Liver (tissue), 9 donors: ENCODE data around the gene DPPA5. TPM values are rescaled to one million over a fixed set of nuclear protein-coding genes. Genes with fewer than 3 reads are reported as not detected.

Experiments used
- DNase-seq: peaks from one replicate; pipeline ENCODE4 v3.0.0-alpha.2; 2017; ENCODE audit warnings: low spot score
- H3K27ac ChIP-seq, 2 donors: one replicate each; pipeline ENCODE4 v1.7.0; 2013; ENCODE audit warnings: inconsistent platforms in 2 of 2, low read length in 2 of 2, control low read depth in 1 of 2, low read depth in 1 of 2, mild to moderate bottlenecking in 1 of 2
- H3K27me3 ChIP-seq, 4 donors: one replicate each; pipeline versions ENCODE4 v1.6.1 to v1.7.0; 2013; ENCODE audit warnings: low read length in 3 of 4, inconsistent platforms in 1 of 4, mild to moderate bottlenecking in 1 of 4, moderate library complexity in 1 of 4; ENCODE audit not compliant: control insufficient read depth in 4 of 4, insufficient read depth in 4 of 4
- H3K36me3 ChIP-seq, 4 donors: one replicate each; pipeline versions ENCODE4 v1.6.1 to v1.7.0; 2013; ENCODE audit warnings: low read length in 3 of 4, mild to moderate bottlenecking in 3 of 4, low read depth in 1 of 4, moderate library complexity in 1 of 4; ENCODE audit not compliant: control insufficient read depth in 4 of 4, insufficient read depth in 3 of 4
- H3K4me1 ChIP-seq, 4 donors: one replicate each; pipeline versions ENCODE4 v1.6.1 to v1.7.0; 2013; ENCODE audit warnings: low read length in 3 of 4, mild to moderate bottlenecking in 3 of 4, moderate library complexity in 1 of 4; ENCODE audit not compliant: control insufficient read depth in 4 of 4, insufficient read depth in 4 of 4
- H3K4me3 ChIP-seq, 3 donors: one replicate each; pipeline versions ENCODE4 v1.6.1 to v1.7.0; 2013; ENCODE audit warnings: low read length in 3 of 3, control low read depth in 1 of 3, low read depth in 1 of 3, mild to moderate bottlenecking in 1 of 3
- H3K9ac ChIP-seq, 2 donors: one replicate each; pipeline ENCODE4 v1.7.0; 2013; ENCODE audit warnings: low read length in 2 of 2, mild to moderate bottlenecking in 2 of 2, moderate library complexity in 2 of 2, control low read depth in 1 of 2, low read depth in 1 of 2
- H3K9me3 ChIP-seq, 4 donors: one replicate each; pipeline versions ENCODE4 v1.6.1 to v1.7.0; 2013; ENCODE audit warnings: low read length in 3 of 4; ENCODE audit not compliant: control insufficient read depth in 4 of 4
- ATF3 ChIP-seq: IDR thresholded peaks from 2 replicates; pipeline ENCODE4 v1.6.1; 2016; ENCODE audit warnings: antibody characterized with exemption
- CTCF ChIP-seq: fragments of 150-350 bp; IDR thresholded peaks from 2 replicates; pipeline ENCODE4 v1.5.1; 2017; ENCODE audit warnings: improper control_type of control experiment, low read depth, low read length; ENCODE audit not compliant: missing input control
- EGR1 ChIP-seq, 2 donors: IDR thresholded peaks; 2 replicates each; pipeline ENCODE4 v1.6.1; 2016 to 2018; ENCODE audit warnings: antibody characterized with exemption in 2 of 2, low read depth in 2 of 2
- FOXA1 ChIP-seq: IDR thresholded peaks from 2 replicates; pipeline ENCODE4 v1.6.1; 2016; ENCODE audit warnings: antibody characterized with exemption
- FOXA2 ChIP-seq: IDR thresholded peaks from 2 replicates; pipeline ENCODE4 v1.6.1; 2016; ENCODE audit warnings: antibody characterized with exemption
- GABPA ChIP-seq, 2 donors: IDR thresholded peaks in 1 of 2; conservative IDR thresholded peaks in 1 of 2; 2 replicates each; pipeline ENCODE4 v1.6.1; 2016; ENCODE audit warnings: antibody characterized with exemption in 2 of 2, mild to moderate bottlenecking in 1 of 2, moderate library complexity in 1 of 2
- HNF4A ChIP-seq, 2 donors: conservative IDR thresholded peaks; 2 replicates each; pipeline ENCODE4 v1.6.1; 2016; ENCODE audit warnings: antibody characterized with exemption in 2 of 2, mild to moderate bottlenecking in 2 of 2
- HNF4G ChIP-seq: IDR thresholded peaks from 2 replicates; pipeline ENCODE4 v1.6.1; 2016; ENCODE audit warnings: antibody characterized with exemption
- JUND ChIP-seq, 2 donors: IDR thresholded peaks; 2 replicates each; pipeline ENCODE4 v1.6.1; 2016; ENCODE audit warnings: antibody characterized with exemption in 2 of 2
- NR2F2 ChIP-seq: IDR thresholded peaks from 2 replicates; pipeline ENCODE4 v1.6.1; 2016; ENCODE audit warnings: antibody characterized with exemption
- REST ChIP-seq: IDR thresholded peaks from 2 replicates; pipeline ENCODE4 v1.6.1; 2016; ENCODE audit warnings: antibody characterized with exemption, mild to moderate bottlenecking
- RXRA ChIP-seq, 2 donors: IDR thresholded peaks; 2 replicates each; pipeline ENCODE4 v1.6.1; 2017 to 2018; ENCODE audit warnings: antibody characterized with exemption in 2 of 2, mild to moderate bottlenecking in 1 of 2
- SP1 ChIP-seq: IDR thresholded peaks from 2 replicates; pipeline ENCODE4 v1.6.1; 2018; ENCODE audit warnings: antibody characterized with exemption, mild to moderate bottlenecking
- TAF1 ChIP-seq: conservative IDR thresholded peaks from 2 replicates; pipeline ENCODE4 v1.6.1; 2016; ENCODE audit warnings: antibody characterized with exemption, mild to moderate bottlenecking
- YY1 ChIP-seq: IDR thresholded peaks from 2 replicates; pipeline ENCODE4 v1.6.1; 2016; ENCODE audit warnings: antibody characterized with exemption, mild to moderate bottlenecking
- WGBS: extraction: QIAGEN DNeasy Blood & Tissue Kit; methylation state at CpG from one replicate; pipeline ENCODE4 v1.1.7; 2013; 5-methylcytosine and 5-hydroxymethylcytosine counted together
- polyA plus RNA-seq, 2 donors: library from polyadenylated mRNA; stranded (reverse) in 1 of 2; unstranded in 1 of 2; fragments of 200-250 nt in 1 of 2; fragments of >200 nt in 1 of 2; fragmentation: Nextera tagmentation in 1 of 2; extraction: Ambion mirVana in 1 of 2; gene quantifications; one replicate each; pipeline versions ENCODE4 v1.2.1 to v1.2.3, GENCODE V29; 2013 to 2015
- total RNA-seq, 2 donors: library from RNA; depleted of rRNA; stranded (reverse); fragments of >200 nt; gene quantifications; one replicate each; pipeline ENCODE4 v1.2.3, GENCODE V29; 2014
- TF ChIP-seq, protein P1 (sequence below): IDR thresholded peaks from 2 replicates; pipeline ENCODE4 v1.6.1; 2016; ENCODE audit warnings: antibody characterized with exemption
- donor health status: healthy.
- donor health status: healthy.
- donor health status: healthy.
- donor health status: healthy.
- donor health status: healthy.

Gene DPPA5
- total and polyA plus RNA-seq, 4 donors = not detected

- no peak overlapping the region for H3K27ac ChIP-seq
- peaks cover 0 to 5% (median 0%) of the 10 kb centered on the region in 4 donors for H3K27me3 ChIP-seq
- no peaks in the 10 kb centered on the region for H3K9me3 ChIP-seq
- H3K4me1 ChIP-seq = peaks cover 0 to 1% (median 0%) of the 10 kb centered on the region in 4 donors
- DNase-seq = no peak
- TF ChIP-seq HNF4A (conservative IDR thresholded peaks at IDR 0.05) = no peak
- no peak for TF ChIP-seq FOXA1
- TF ChIP-seq CTCF = no peak
- TF ChIP-seq ATF3 = no peak
- no peak overlapping the region for H3K4me3 ChIP-seq
- no peaks in the 10 kb centered on the region for H3K36me3 ChIP-seq
- WGBS = 46% methylated on average over 3 of the region's 3 CpGs
- no peak overlapping the region for H3K9ac ChIP-seq
These were observed 24.9 kb downstream of the DPPA5 start for GRCh38 chr6:73329201-73329600.

DNA sequence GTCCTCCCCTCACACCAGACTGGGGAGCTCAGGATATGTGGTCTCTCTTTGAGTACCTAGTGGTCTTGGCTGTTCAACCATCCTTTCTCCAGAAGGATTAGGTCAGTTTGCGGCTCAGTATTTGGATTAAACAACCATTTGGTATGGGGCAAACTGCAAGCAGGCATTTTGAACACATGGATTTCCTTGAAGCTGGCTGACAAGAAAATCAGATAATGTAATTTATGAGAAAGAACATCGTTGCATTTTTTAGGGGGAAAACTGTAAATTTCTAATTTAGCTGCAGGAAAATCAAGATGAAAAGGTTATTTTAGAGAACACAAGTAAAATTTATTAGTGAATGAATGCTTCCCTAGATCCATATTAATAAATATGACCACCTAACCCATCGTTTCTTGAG lies 25.3 kb downstream of the DPPA5 start:
- H3K27me3 ChIP-seq = peaks cover 0 to 5% (median 0%) of the 10 kb centered on the region in 4 donors
- no peak overlapping the region for H3K27ac ChIP-seq
- no peak overlapping the region for H3K9ac ChIP-seq
- 58% methylated on average over 3 of the region's 3 CpGs for WGBS
- no peaks in the 10 kb centered on the region for H3K36me3 ChIP-seq
- TF ChIP-seq JUND (IDR thresholded peaks at IDR 0.05) (no peak), NR2F2 (no peak), FOXA2 (no peak), SP1 (no peak), YY1 (no peak)
- H3K9me3 ChIP-seq = no peaks in the 10 kb centered on the region
- H3K4me1 ChIP-seq = peaks cover 0 to 1% (median 0%) of the 10 kb centered on the region in 4 donors
- DNase-seq = no peak
- no peak overlapping the region for H3K4me3 ChIP-seq

- Histone ChIP-seq H3K27ac (no peak overlapping the region), H3K4me1 (peaks cover 0 to 1% (median 0%) of the 10 kb centered on the region in 4 donors), H3K9ac (no peak overlapping the region), H3K4me3 (no peak overlapping the region), H3K27me3 (peaks cover 0 to 5% (median 0%) of the 10 kb centered on the region in 4 donors), H3K9me3 (no peaks in the 10 kb centered on the region), H3K36me3 (no peaks in the 10 kb centered on the region)
- no peak for DNase-seq
- WGBS = 89% methylated on average over 3 of the region's 3 CpGs
- TF ChIP-seq HNF4G (no peak), FOXA1 (no peak), YY1 (no peak), RXRA (IDR thresholded peaks at IDR 0.05) (no peak), EGR1 (IDR thresholded peaks at IDR 0.05; ENCODE audit: low read depth in 2 of 2) (no peak)
These were observed 28.4 kb downstream of the DPPA5 start for GRCh38 chr6:73325656-73326055.

DNA sequence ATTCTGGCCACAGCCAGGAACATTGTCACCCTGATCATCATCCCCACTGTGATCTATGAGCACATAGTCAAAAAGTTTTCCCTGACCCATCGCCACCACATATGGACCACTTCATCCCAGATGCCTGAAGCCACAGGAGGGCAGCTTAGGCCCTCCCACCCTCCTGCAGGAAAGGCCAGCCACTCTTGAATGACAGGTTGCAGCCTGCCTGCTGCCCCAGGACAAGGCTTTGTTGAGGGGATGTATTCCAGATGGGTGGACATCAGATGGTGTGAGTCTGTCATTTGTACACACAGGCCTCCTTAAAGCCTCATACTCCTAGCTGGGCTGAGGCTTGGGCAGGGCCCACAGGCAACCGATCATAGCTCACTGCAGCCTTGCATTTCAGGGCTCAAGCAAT lies 30.8 kb downstream of the DPPA5 start:
- 95% methylated on average over 2 of the region's 2 CpGs for WGBS
- H3K9me3 ChIP-seq = peaks cover 0 to 3% (median under 1%) of the 10 kb centered on the region in 4 donors
- DNase-seq = no peak
- no peaks in the 10 kb centered on the region for H3K27me3 ChIP-seq
- H3K4me1 ChIP-seq = peaks cover 0 to 1% (median 0%) of the 10 kb centered on the region in 4 donors
- H3K9ac ChIP-seq = no peak overlapping the region
- H3K36me3 ChIP-seq = no peaks in the 10 kb centered on the region
- no peak overlapping the region for H3K4me3 ChIP-seq
- no peak overlapping the region for H3K27ac ChIP-seq
- TF ChIP-seq NR2F2 = no peak
- no peak for TF ChIP-seq GABPA (IDR thresholded peaks at IDR 0.05 in 1 of 2, conservative IDR thresholded peaks at IDR 0.05 in 1 of 2)
- TF ChIP-seq FOXA2 = no peak
- TF ChIP-seq EGR1 (IDR thresholded peaks at IDR 0.05; ENCODE audit: low read depth in 2 of 2) = no peak
- TF ChIP-seq JUND (IDR thresholded peaks at IDR 0.05) = no peak
- TF ChIP-seq TAF1 = no peak
- no peak for TF ChIP-seq REST
- TF ChIP-seq, protein P1, sequence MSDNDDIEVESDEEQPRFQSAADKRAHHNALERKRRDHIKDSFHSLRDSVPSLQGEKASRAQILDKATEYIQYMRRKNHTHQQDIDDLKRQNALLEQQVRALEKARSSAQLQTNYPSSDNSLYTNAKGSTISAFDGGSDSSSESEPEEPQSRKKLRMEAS = no peak
- no peak for TF ChIP-seq CTCF
- TF ChIP-seq RXRA (IDR thresholded peaks at IDR 0.05) = no peak
